Activated B cell treated with CpG ODN at 0.5 μM for 24 hours (primary cell): ENCODE results near the gene TSPYL4. TPM values are rescaled to one million over a fixed set of nuclear protein-coding genes. Genes with fewer than 3 reads are reported as not detected.

ENCODE experiments used
- ATAC-seq: fragments of 200-7000 bp; cut with Tn5 transposase; one replicate; pipeline ENCODE4 v1.10.0; 2021; ENCODE audit warnings: low read depth, mild to moderate bottlenecking, moderate library complexity
- CTCF ChIA-PET: fragments of 350-600 bp; sonication (Branson Sonifier 250); formaldehyde crosslinking; loops from one replicate; lab custom pipeline; 2021; ENCODE audit warnings: antibody characterized with exemption; lab: Charles Lee
- POLR2A ChIA-PET: fragments of 350-600 bp; sonication (Branson Sonifier 250); formaldehyde crosslinking; loops from one replicate; lab custom pipeline; 2021; ENCODE audit warnings: antibody characterized with exemption; lab: Charles Lee
- DNase-seq: peaks from one replicate; pipeline ENCODE4 v3.0.0; 2022
- H3K27ac Mint-ChIP-seq: one replicate; pipeline ENCODE4 v1.8.0; 2020; ENCODE audit warnings: mixed read lengths
- H3K27me3 Mint-ChIP-seq: one replicate; pipeline ENCODE4 v1.8.0; 2021; ENCODE audit warnings: mixed read lengths
- H3K36me3 Mint-ChIP-seq: one replicate; pipeline ENCODE4 v1.8.0; 2021; ENCODE audit warnings: low read depth, mixed read lengths
- H3K4me1 Mint-ChIP-seq: one replicate; pipeline ENCODE4 v1.8.0; 2021; ENCODE audit warnings: mixed read lengths
- H3K4me3 Mint-ChIP-seq: one replicate; pipeline ENCODE4 v1.8.0; 2020; ENCODE audit warnings: mild to moderate bottlenecking, mixed read lengths
- H3K9me3 Mint-ChIP-seq: one replicate; pipeline ENCODE4 v1.8.0; 2020; ENCODE audit warnings: mixed read lengths
- intact Hi-C: fragments of 100-400 bp; cut with micrococcal nuclease; formaldehyde crosslinking; loops from one replicate; pipeline ENCODE4 v1.15.1; 2024
- total RNA-seq: library from RNA; stranded (reverse); gene quantifications from 2 replicates; pipeline ENCODE4 v1.2.3, GENCODE V29; 2022
- TF ChIP-seq, protein P1 (sequence below): fragments of 200-600 bp; IDR thresholded peaks from one replicate; pipeline ENCODE4 v1.8.0; 2022; ENCODE audit warnings: antibody characterized with exemption, mild to moderate bottlenecking

Gene TSPYL4
- total RNA-seq, 1 donor from 2014 or later: 16.7 TPM

DNA sequence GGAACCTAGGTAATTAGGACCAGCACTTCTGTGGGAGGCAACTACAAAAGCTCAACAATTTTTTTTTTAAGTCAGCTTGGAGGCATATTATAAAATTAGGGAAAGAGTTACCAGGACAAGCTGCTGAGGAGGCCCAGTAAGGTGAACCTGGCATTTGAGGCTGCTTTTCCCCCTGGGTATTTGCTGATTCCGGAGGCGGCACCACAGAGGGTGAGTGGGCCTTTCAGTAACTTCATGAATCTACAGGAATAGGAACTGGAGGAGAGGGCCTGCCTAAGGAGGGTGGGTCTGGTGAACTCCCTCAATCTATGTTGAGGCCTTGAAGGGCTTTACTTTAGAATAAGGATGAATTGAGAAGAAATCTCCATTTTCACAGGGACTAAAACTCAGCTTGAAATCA is 14.6 kb downstream of the TSPYL4 start:
- CTCF ChIA-PET: no interaction called here
- no peaks in the 10 kb centered on the region for H3K4me1 Mint-ChIP-seq
- no peak overlapping the region for H3K4me3 Mint-ChIP-seq
- TF ChIP-seq, protein P1, sequence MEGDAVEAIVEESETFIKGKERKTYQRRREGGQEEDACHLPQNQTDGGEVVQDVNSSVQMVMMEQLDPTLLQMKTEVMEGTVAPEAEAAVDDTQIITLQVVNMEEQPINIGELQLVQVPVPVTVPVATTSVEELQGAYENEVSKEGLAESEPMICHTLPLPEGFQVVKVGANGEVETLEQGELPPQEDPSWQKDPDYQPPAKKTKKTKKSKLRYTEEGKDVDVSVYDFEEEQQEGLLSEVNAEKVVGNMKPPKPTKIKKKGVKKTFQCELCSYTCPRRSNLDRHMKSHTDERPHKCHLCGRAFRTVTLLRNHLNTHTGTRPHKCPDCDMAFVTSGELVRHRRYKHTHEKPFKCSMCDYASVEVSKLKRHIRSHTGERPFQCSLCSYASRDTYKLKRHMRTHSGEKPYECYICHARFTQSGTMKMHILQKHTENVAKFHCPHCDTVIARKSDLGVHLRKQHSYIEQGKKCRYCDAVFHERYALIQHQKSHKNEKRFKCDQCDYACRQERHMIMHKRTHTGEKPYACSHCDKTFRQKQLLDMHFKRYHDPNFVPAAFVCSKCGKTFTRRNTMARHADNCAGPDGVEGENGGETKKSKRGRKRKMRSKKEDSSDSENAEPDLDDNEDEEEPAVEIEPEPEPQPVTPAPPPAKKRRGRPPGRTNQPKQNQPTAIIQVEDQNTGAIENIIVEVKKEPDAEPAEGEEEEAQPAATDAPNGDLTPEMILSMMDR: no peak
- peaks cover 43% of the 10 kb centered on the region for H3K36me3 Mint-ChIP-seq
- ATAC-seq: no peak
- intact Hi-C loops: no loop called here
- no peaks in the 10 kb centered on the region for H3K27me3 Mint-ChIP-seq
- no peak for DNase-seq
- no peak overlapping the region for H3K27ac Mint-ChIP-seq
- POLR2A ChIA-PET: no interaction called here
- no peaks in the 10 kb centered on the region for H3K9me3 Mint-ChIP-seq

DNA sequence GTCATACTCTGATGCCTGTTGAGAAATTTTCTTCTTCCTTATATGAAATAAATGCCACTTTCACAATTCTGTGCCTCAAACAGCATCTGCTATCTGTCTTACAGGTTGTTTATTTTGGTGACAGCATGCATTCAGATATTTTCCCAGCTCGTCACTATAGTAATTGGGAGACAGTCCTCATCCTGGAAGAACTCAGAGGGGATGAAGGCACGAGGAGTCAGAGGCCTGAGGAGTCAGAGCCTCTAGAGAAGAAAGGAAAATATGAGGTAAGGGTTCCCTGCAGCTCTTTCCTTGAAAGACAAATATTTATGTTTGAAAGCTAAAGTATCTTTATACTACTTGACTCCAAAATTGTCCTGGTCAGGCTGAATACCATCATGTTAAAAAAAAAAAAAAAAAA is 15.8 kb downstream of the TSPYL4 start:
- DNase-seq (no peak), ATAC-seq (no peak)
- TF ChIP-seq, protein P1: no peak
- Mint-ChIP-seq H3K4me1 (no peaks in the 10 kb centered on the region), H3K9me3 (no peaks in the 10 kb centered on the region), H3K4me3 (no peak overlapping the region), H3K27me3 (no peaks in the 10 kb centered on the region), H3K27ac (no peak overlapping the region), H3K36me3 (peaks cover 41% of the 10 kb centered on the region)
- CTCF ChIA-PET: no interaction called here
- POLR2A ChIA-PET: no interaction called here
- intact Hi-C loops: no loop called here

DNA sequence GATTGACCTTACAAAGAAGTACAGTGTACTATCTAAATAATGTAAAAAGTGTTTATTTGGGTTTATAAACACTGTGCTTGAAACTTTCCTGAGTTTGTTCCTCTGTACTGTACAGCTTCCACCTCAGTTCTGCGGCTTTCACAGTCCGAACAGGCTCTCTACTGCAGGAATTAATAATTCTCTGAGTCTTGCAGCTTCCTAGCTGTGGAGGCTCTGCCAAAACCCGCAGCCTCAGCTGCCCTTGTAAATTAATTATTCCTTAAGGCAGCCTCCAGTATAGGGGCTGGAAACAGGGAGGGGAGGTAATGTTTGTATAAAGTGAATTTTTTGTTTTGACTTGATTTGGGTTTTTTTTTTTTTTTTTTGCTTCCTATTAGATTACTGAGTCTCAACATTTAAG is 19.2 kb downstream of the TSPYL4 start:
- DNase-seq (no peak), ATAC-seq (no peak)
- POLR2A ChIA-PET: no interaction called here
- Mint-ChIP-seq H3K4me3 (no peak overlapping the region), H3K9me3 (no peaks in the 10 kb centered on the region), H3K36me3 (peaks cover 46% of the 10 kb centered on the region), H3K27me3 (no peaks in the 10 kb centered on the region), H3K27ac (no peak overlapping the region), H3K4me1 (no peaks in the 10 kb centered on the region)
- CTCF ChIA-PET: no interaction called here
- TF ChIP-seq, protein P1: no peak
- intact Hi-C loops: no loop called here

DNA sequence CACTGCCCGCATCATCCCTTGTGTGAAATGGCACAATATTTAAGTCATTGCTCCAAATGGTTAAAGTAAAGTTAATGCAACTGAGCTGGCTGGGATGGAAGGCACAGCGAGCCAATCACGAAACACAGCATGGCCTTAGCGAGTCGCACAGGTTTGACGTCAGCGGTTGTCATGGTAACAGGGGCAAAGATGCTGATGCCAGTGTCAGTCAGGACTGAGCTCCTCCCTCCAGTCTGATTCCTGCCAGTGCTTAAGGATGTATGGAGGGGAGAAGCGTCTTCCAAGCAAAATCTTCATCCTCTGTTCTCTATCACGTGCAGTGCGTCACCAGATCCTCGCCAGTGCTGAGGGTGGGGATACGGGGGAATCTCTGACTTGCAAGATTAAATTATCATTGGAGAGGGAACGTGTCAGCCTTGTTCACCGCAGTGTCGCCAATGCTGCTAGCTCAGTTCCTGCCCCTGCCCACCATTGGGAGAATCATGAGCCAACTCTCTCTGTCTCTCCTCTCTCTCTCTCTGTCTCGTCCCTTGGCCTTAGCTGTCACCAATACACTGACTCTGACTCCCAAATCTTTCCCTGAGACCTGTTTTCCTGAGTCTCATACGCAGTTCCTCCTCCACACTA is 24.5 kb downstream of the TSPYL4 start:
- peaks cover 45% of the 10 kb centered on the region for H3K36me3 Mint-ChIP-seq
- no peaks in the 10 kb centered on the region for H3K27me3 Mint-ChIP-seq
- H3K4me3 Mint-ChIP-seq: no peak overlapping the region
- DNase-seq (no peak), ATAC-seq (no peak)
- ChIA-PET CTCF (interaction anchor here (1.9 kb wide), 1 partner anchor 12 kb away, joined by 5 read pairs; no protein-coding TSS in a partner anchor), POLR2A (no interaction called here)
- no peaks in the 10 kb centered on the region for H3K4me1 Mint-ChIP-seq
- intact Hi-C loops: no loop called here
- no peak overlapping the region for H3K27ac Mint-ChIP-seq
- H3K9me3 Mint-ChIP-seq: no peaks in the 10 kb centered on the region
- TF ChIP-seq, protein P1: no peak

DNA sequence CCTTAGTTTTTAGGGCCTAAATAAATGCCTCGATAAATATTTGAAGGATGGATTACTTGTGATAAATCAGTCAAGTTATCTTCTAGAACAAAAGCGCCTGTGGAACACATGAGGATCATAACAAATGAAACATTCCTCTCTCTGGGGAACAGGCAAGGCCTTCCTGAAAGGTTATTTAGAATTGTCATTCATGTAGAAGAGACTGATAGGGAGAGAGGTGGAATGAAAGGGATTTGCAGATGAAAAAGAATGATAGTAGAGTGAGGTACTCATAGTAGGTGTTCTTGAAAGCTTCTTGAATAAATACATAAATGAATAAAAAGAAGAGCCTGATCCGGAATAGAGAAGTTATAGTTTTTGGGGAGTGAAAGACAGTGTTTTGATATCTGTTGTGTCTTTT is 30.5 kb downstream of the TSPYL4 start:
- H3K4me1 Mint-ChIP-seq: no peaks in the 10 kb centered on the region
- ChIA-PET CTCF (no interaction called here), POLR2A (no interaction called here)
- H3K4me3 Mint-ChIP-seq: no peak overlapping the region
- TF ChIP-seq, protein P1: no peak
- no peaks in the 10 kb centered on the region for H3K9me3 Mint-ChIP-seq
- DNase-seq (no peak), ATAC-seq (no peak)
- H3K36me3 Mint-ChIP-seq: peaks cover 39% of the 10 kb centered on the region
- no peak overlapping the region for H3K27ac Mint-ChIP-seq
- H3K27me3 Mint-ChIP-seq: no peaks in the 10 kb centered on the region
- intact Hi-C loops: no loop called here
